HCT116 (cell line): Measurements from ENCODE around the gene OR4S1.

Experiments
- CBX3 ChIP-seq: IDR thresholded peaks from 2 replicates; pipeline ENCODE4 v1.6.1; 2012; ENCODE audit warnings: low read depth
- EZH2 ChIP-seq: fragments of 200-600 bp; sonication (generic); IDR thresholded peaks from 2 replicates; pipeline ENCODE4 v1.6.1; 2017; ENCODE audit warnings: antibody characterized with exemption, mixed run types
- EZH2phosphoT487 ChIP-seq: fragments of 200-600 bp; IDR thresholded peaks from 2 replicates; pipeline ENCODE4 v1.6.1; 2018; ENCODE audit warnings: antibody characterized with exemption, borderline replicate concordance
- POLR2A ChIP-seq: IDR thresholded peaks from 2 replicates; pipeline ENCODE4 v1.7.0; 2011; ENCODE audit warnings: borderline replicate concordance; ENCODE audit not compliant: insufficient read depth, insufficient read length; ENCODE audit errors: extremely low read depth
- POLR2AphosphoS5 ChIP-seq: IDR thresholded peaks from 2 replicates; pipeline ENCODE4 v1.6.1; 2011; ENCODE audit warnings: mild to moderate bottlenecking, low read depth, low read length, moderate library complexity
- RAD21 ChIP-seq: IDR thresholded peaks from 2 replicates; pipeline ENCODE4 v1.6.1; 2012; ENCODE audit warnings: low read depth, mild to moderate bottlenecking
- SIN3A ChIP-seq: IDR thresholded peaks from 2 replicates; pipeline ENCODE4 v1.6.1; 2012; ENCODE audit warnings: low read depth
- SP1 ChIP-seq: IDR thresholded peaks from 2 replicates; pipeline ENCODE4 v1.6.1; 2012; ENCODE audit warnings: low read depth
- TCF7L2 ChIP-seq: IDR thresholded peaks from 2 replicates; pipeline ENCODE4 v1.7.0; 2011; ENCODE audit warnings: borderline replicate concordance, inconsistent platforms; ENCODE audit not compliant: insufficient read depth, insufficient read length; ENCODE audit errors: extremely low read depth
- TF ChIP-seq, protein P1 (sequence below), 3 experiments: fragments of 200-600 bp in 1 of 3; sonication (generic) in 1 of 3; IDR thresholded peaks in 2 of 3; conservative IDR thresholded peaks in 1 of 3; 2 replicates each; pipeline ENCODE4 v1.5.1; 2012 to 2017; ENCODE audit warnings: low read depth in 2 of 3, low read length in 2 of 3, antibody characterized with exemption in 1 of 3, borderline replicate concordance in 1 of 3, control low read depth in 1 of 3, mild to moderate bottlenecking in 1 of 3, mixed read lengths in 1 of 3, mixed run types in 1 of 3, moderate library complexity in 1 of 3; ENCODE audit not compliant: insufficient read depth in 1 of 3
- TF ChIP-seq, protein P2 (sequence below): IDR thresholded peaks from 2 replicates; pipeline ENCODE4 v1.6.1; 2011; ENCODE audit warnings: mild to moderate bottlenecking, low read length, moderate library complexity; ENCODE audit not compliant: insufficient replicate concordance; ENCODE audit errors: extremely low read depth

DNA sequence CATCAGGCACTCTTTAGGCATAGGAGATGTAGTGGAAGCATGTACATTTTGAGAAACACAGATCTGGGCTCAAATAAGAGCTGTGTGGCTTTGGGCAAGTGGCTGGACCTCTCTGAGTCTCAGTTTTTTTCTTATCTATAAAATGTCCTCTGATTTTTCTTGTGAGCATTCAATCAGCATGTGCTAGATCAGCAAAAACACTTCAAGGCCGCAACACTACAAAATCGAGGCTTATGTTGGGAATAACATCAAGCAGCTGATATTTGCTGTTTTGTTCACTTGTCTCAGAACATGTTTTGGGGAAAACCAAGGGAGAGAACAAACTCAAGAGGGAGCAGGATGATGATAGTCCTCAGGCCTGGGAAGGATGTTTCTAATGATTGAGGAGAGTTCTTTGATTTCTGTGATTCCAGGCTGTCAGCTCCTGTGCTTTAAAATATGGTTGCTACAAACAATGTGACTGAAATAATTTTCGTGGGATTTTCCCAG lies 42.6 kb upstream of the OR4S1 start, which contains the start of gene OR4X1:
- TF ChIP-seq, protein P1, sequence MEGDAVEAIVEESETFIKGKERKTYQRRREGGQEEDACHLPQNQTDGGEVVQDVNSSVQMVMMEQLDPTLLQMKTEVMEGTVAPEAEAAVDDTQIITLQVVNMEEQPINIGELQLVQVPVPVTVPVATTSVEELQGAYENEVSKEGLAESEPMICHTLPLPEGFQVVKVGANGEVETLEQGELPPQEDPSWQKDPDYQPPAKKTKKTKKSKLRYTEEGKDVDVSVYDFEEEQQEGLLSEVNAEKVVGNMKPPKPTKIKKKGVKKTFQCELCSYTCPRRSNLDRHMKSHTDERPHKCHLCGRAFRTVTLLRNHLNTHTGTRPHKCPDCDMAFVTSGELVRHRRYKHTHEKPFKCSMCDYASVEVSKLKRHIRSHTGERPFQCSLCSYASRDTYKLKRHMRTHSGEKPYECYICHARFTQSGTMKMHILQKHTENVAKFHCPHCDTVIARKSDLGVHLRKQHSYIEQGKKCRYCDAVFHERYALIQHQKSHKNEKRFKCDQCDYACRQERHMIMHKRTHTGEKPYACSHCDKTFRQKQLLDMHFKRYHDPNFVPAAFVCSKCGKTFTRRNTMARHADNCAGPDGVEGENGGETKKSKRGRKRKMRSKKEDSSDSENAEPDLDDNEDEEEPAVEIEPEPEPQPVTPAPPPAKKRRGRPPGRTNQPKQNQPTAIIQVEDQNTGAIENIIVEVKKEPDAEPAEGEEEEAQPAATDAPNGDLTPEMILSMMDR (IDR thresholded peaks at IDR 0.05 in 2 of 3, conservative IDR thresholded peaks at IDR 0.05 in 1 of 3; ENCODE audit: borderline replicate concordance in 1 of 3, insufficient read depth in 1 of 3, low read depth in 2 of 3, low read length in 2 of 3): no peak
- TF ChIP-seq, protein P2, sequence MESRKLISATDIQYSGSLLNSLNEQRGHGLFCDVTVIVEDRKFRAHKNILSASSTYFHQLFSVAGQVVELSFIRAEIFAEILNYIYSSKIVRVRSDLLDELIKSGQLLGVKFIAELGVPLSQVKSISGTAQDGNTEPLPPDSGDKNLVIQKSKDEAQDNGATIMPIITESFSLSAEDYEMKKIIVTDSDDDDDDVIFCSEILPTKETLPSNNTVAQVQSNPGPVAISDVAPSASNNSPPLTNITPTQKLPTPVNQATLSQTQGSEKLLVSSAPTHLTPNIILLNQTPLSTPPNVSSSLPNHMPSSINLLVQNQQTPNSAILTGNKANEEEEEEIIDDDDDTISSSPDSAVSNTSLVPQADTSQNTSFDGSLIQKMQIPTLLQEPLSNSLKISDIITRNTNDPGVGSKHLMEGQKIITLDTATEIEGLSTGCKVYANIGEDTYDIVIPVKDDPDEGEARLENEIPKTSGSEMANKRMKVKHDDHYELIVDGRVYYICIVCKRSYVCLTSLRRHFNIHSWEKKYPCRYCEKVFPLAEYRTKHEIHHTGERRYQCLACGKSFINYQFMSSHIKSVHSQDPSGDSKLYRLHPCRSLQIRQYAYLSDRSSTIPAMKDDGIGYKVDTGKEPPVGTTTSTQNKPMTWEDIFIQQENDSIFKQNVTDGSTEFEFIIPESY: no peak
- TF ChIP-seq EZH2: no peak
- no peak for TF ChIP-seq POLR2AphosphoS5
- no peak for TF ChIP-seq SP1
- no peak for TF ChIP-seq TCF7L2
- no peak for TF ChIP-seq POLR2A
- TF ChIP-seq RAD21: no peak
- TF ChIP-seq CBX3: no peak
- TF ChIP-seq EZH2phosphoT487: no peak
- no peak for TF ChIP-seq SIN3A
